Endodermal cell (in vitro differentiated cells): ENCODE measurements around the gene TOLLIP. TPM values are rescaled to one million over a fixed set of nuclear protein-coding genes. Genes with fewer than 3 reads are reported as not detected.

ENCODE experiments used
- DNase-seq: peaks from one replicate; pipeline ENCODE4 v3.0.0-alpha.2; 2017
- H3K27ac ChIP-seq: 2 replicates; pipeline ENCODE4 v1.5.1; 2013; ENCODE audit warnings: mild to moderate bottlenecking, low read depth, low read length, moderate library complexity
- H3K27me3 ChIP-seq: 2 replicates; pipeline ENCODE4 v1.6.1; 2013; ENCODE audit warnings: mild to moderate bottlenecking, low read length, moderate library complexity; ENCODE audit not compliant: insufficient read depth, control insufficient read depth, poor library complexity, severe bottlenecking
- H3K36me3 ChIP-seq: 2 replicates; pipeline ENCODE4 v1.7.0; 2013; ENCODE audit warnings: mild to moderate bottlenecking, low read length, moderate library complexity; ENCODE audit not compliant: control insufficient read depth, insufficient read depth
- H3K4me1 ChIP-seq: one replicate; pipeline ENCODE4 v1.7.0; 2013; ENCODE audit warnings: low read length; ENCODE audit not compliant: control insufficient read depth, insufficient read depth
- H3K4me3 ChIP-seq: 2 replicates; pipeline ENCODE4 v1.5.1; 2013; ENCODE audit warnings: mild to moderate bottlenecking, low read length, moderate library complexity
- H3K9ac ChIP-seq: 2 replicates; pipeline ENCODE4 v1.6.1; 2013; ENCODE audit warnings: mild to moderate bottlenecking, low read length, moderate library complexity; ENCODE audit not compliant: poor library complexity, severe bottlenecking; ENCODE audit errors: extremely low read depth
- H3K9me3 ChIP-seq: 2 replicates; pipeline ENCODE4 v1.6.1; 2013; ENCODE audit warnings: mild to moderate bottlenecking, low read length, moderate library complexity; ENCODE audit not compliant: control insufficient read depth
- H3K27ac Mint-ChIP-seq: 2 replicates; pipeline ENCODE4 v1.8.0; 2020; ENCODE audit warnings: mixed read lengths
- H3K27me3 Mint-ChIP-seq: 2 replicates; pipeline ENCODE4 v1.8.0; 2021; ENCODE audit warnings: mild to moderate bottlenecking, mixed read lengths; ENCODE audit not compliant: insufficient read depth
- H3K36me3 Mint-ChIP-seq: 2 replicates; pipeline ENCODE4 v1.8.0; 2020; ENCODE audit warnings: low read depth, mixed read lengths
- H3K4me1 Mint-ChIP-seq: 2 replicates; pipeline ENCODE4 v1.8.0; 2020; ENCODE audit warnings: mixed read lengths
- H3K4me3 Mint-ChIP-seq: 2 replicates; pipeline ENCODE4 v1.8.0; 2020; ENCODE audit warnings: mild to moderate bottlenecking, moderate library complexity, mixed read lengths
- H3K9me3 Mint-ChIP-seq: 2 replicates; pipeline ENCODE4 v1.8.0; 2020; ENCODE audit warnings: mild to moderate bottlenecking, mixed read lengths
- CTCF ChIP-seq: fragments of 200-600 bp; sonication (generic); conservative IDR thresholded peaks from 2 replicates; pipeline ENCODE4 v1.5.0; 2021; ENCODE audit warnings: antibody characterized with exemption, mild to moderate bottlenecking
- WGBS, 2 experiments: methylation state at CpG; one replicate each; pipeline versions ENCODE4 v1.1.5 to v1.1.7; 2013; ENCODE audit warnings: missing lambda C conversion rate in 2 of 2, mixed read lengths in 1 of 2; ENCODE audit not compliant: insufficient coverage in 1 of 2, insufficient read length in 1 of 2; 5-methylcytosine and 5-hydroxymethylcytosine counted together
- total RNA-seq, 2 donors: library from RNA; stranded (reverse); fragmentation: NEBNext Ultra II Directional in 1 of 2; extraction: Animal tissue kit (Norgen Biotek cat#: 25700) in 1 of 2; gene quantifications; 2 replicates in 1 of 2; 3 replicates in 1 of 2; pipeline ENCODE4 v1.2.1, GENCODE V29; 2021

TOLLIP gene
- total RNA-seq, 2 donors from 2014 or later = 34.3 to 37.4 TPM

GRCh38 chr11:1255151-1255550, 54.3 kb downstream of the TOLLIP start:
- H3K27ac Mint-ChIP-seq = no peak overlapping the region
- peaks cover 6% of the 10 kb centered on the region for H3K9me3 ChIP-seq
- peaks cover 25% of the 10 kb centered on the region for H3K9me3 Mint-ChIP-seq
- no peak overlapping the region for H3K9ac ChIP-seq
- TF ChIP-seq CTCF = no peak
- 70 to 92% methylated on average over 5 to 23 of the region's 24 CpGs for WGBS, 2 experiments
- H3K27me3 ChIP-seq = no peaks in the 10 kb centered on the region
- H3K4me1 Mint-ChIP-seq = no peaks in the 10 kb centered on the region
- no peak overlapping the region for H3K4me3 ChIP-seq
- no peak overlapping the region for H3K27ac ChIP-seq
- no peak overlapping the region for H3K4me3 Mint-ChIP-seq
- H3K36me3 ChIP-seq = no peaks in the 10 kb centered on the region
- DNase-seq = no peak
- peaks cover 6% of the 10 kb centered on the region for H3K36me3 Mint-ChIP-seq
- no peaks in the 10 kb centered on the region for H3K4me1 ChIP-seq
- peaks cover 2% of the 10 kb centered on the region for H3K27me3 Mint-ChIP-seq

GRCh38 chr11:1254733-1255132, 54.7 kb downstream of the TOLLIP start:
- Mint-ChIP-seq H3K27ac (no peak overlapping the region), H3K36me3 (peaks cover 6% of the 10 kb centered on the region), H3K9me3 (peaks cover 28% of the 10 kb centered on the region), H3K27me3 (peaks cover 2% of the 10 kb centered on the region), H3K4me3 (no peak overlapping the region), H3K4me1 (no peaks in the 10 kb centered on the region)
- no peak for DNase-seq
- H3K4me3 ChIP-seq = no peak overlapping the region
- peaks cover 6% of the 10 kb centered on the region for H3K9me3 ChIP-seq
- WGBS, 2 experiments = 93 to 95% methylated on average over 9 to 15 of the region's 19 CpGs
- H3K9ac ChIP-seq = no peak overlapping the region
- no peaks in the 10 kb centered on the region for H3K27me3 ChIP-seq
- no peaks in the 10 kb centered on the region for H3K4me1 ChIP-seq
- no peak overlapping the region for H3K27ac ChIP-seq
- TF ChIP-seq CTCF = no peak
- H3K36me3 ChIP-seq = no peaks in the 10 kb centered on the region

- H3K4me1 Mint-ChIP-seq = no peaks in the 10 kb centered on the region
- Histone ChIP-seq H3K27ac (no peak overlapping the region), H3K4me1 (no peaks in the 10 kb centered on the region), H3K36me3 (no peaks in the 10 kb centered on the region), H3K4me3 (no peak overlapping the region), H3K9ac (no peak overlapping the region), H3K9me3 (peaks cover 6% of the 10 kb centered on the region), H3K27me3 (no peaks in the 10 kb centered on the region)
- WGBS, 2 experiments = 88 to 92% methylated on average over 11 to 22 of the region's 22 CpGs
- no peak for TF ChIP-seq CTCF
- peaks cover 6% of the 10 kb centered on the region for H3K36me3 Mint-ChIP-seq
- H3K27ac Mint-ChIP-seq = no peak overlapping the region
- H3K27me3 Mint-ChIP-seq = peaks cover 2% of the 10 kb centered on the region
- no peak for DNase-seq
- no peak overlapping the region for H3K4me3 Mint-ChIP-seq
- H3K9me3 Mint-ChIP-seq = peaks cover 32% of the 10 kb centered on the region
These were observed 55.3 kb downstream of the TOLLIP start for GRCh38 chr11:1254086-1254648.
